ENCODE data around the gene SLC25A22. TPM values are rescaled to one million over a fixed set of nuclear protein-coding genes. Genes with fewer than 3 reads are reported as not detected.
A peak's percentile ranks its signal among the peaks of the same experiment; 100 is the strongest.

Gene SLC25A22
- total RNA-seq, 6 experiments from 2014 or later, result 20.6 to 40.2 (median 29.9) TPM

- intact Hi-C loops (cut with DNase I), result no loop called here
- no peak overlapping the region for H3K27ac ChIP-seq
These were observed 36.5 kb downstream of the SLC25A22 start for GRCh38 chr11:761526-762108.

DNA sequence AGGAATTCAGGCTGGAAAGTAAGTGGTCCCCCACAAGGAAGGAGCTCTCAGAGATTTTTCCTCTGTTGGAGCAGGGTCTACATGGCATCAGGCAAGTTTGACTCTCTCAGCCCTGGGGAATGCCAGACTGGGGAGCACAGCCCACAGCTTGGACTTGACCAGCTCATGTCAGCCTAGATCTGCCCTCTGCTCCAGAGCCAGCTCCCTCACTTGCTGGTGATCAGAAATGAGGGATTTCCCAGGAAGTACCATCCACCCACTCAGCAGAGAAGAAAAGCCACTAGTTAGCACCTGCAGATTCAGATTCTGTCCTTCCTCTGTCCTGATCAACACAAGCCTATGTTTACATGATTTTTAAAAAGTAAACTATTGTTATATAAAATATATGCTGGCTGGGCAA, 37.8 kb downstream of the SLC25A22 start:
- H3K9me3 ChIP-seq, result no peaks in the 10 kb centered on the region
- intact Hi-C loops (cut with DNase I), result no loop called here
- peaks cover 0 to 87% (median 28%) of the 10 kb centered on the region in 4 donors for H3K36me3 ChIP-seq
- H3K27me3 ChIP-seq, result no peaks in the 10 kb centered on the region
- no peak for TF ChIP-seq POLR2A (IDR thresholded peaks at IDR 0.05)
- TF ChIP-seq CTCF (IDR thresholded peaks at IDR 0.05), result no peak
- no peak overlapping the region for H3K4me3 ChIP-seq
- no peak for ATAC-seq
- DNase-seq, result no peak
- H3K27ac ChIP-seq, result no peak overlapping the region
- peaks cover 0 to 15% (median 3%) of the 10 kb centered on the region in 4 donors for H3K4me1 ChIP-seq

More at GRCh38 chr11:761526-762108, 36.5 kb downstream of the SLC25A22 start:
- WGBS (ENCODE audit: insufficient coverage, low coverage, low lambda C conversion rate, missing lambda C conversion rate), result 90% methylated on average over 7 of the region's 8 CpGs
- Histone ChIP-seq H3K9me3 (no peaks in the 10 kb centered on the region), H3K4me1 (peaks cover 0 to 2% (median 0%) of the 10 kb centered on the region in 4 donors), H3K4me3 (no peak overlapping the region), H3K36me3 (peaks cover 0 to 88% (median 28%) of the 10 kb centered on the region in 4 donors), H3K27me3 (no peaks in the 10 kb centered on the region)
- no peak for DNase-seq
- no peak for TF ChIP-seq CTCF (IDR thresholded peaks at IDR 0.05)
- TF ChIP-seq POLR2A (IDR thresholded peaks at IDR 0.05), result no peak
- no peak for ATAC-seq

DNA sequence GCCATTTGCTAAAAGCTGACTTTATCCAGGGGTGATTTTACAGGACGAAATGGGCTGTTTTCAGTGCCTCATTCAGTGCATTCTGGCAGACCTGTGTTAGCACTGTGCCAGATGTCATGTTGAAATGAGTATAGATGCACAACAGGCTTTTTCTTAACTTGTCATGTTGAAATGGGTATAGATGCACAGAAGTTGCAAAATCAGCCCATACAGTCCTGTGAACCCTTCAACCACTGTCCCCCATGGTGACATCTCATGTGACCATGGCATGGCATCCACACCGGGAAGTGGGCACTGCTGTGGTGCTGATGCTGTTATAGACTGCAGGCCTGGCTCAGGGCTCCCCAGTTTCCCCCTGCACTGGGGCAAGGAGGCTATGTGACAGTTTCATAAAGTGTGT, 48.4 kb downstream of the SLC25A22 start:
- H3K36me3 ChIP-seq, result no peaks in the 10 kb centered on the region
- intact Hi-C loops (cut with DNase I), result loop anchor here in 1 of 2 donors (10.0 kb wide), 1 partner anchor 195 kb away; no protein-coding TSS in a partner anchor
- ATAC-seq (no peak), DNase-seq (no peak)
- 25% methylated on average over 2 of the region's 2 CpGs for WGBS (ENCODE audit: insufficient coverage, low coverage, low lambda C conversion rate, missing lambda C conversion rate)
- no peak for TF ChIP-seq CTCF (IDR thresholded peaks at IDR 0.05)
- no peak for TF ChIP-seq POLR2A (IDR thresholded peaks at IDR 0.05)
- H3K9me3 ChIP-seq, result no peaks in the 10 kb centered on the region
- no peaks in the 10 kb centered on the region for H3K27me3 ChIP-seq
- no peak overlapping the region for H3K4me3 ChIP-seq
- peaks cover 0 to 32% (median 5%) of the 10 kb centered on the region in 4 donors for H3K4me1 ChIP-seq
- H3K27ac ChIP-seq, result no peak overlapping the region

- TF ChIP-seq CTCF (IDR thresholded peaks at IDR 0.05) (no peak), POLR2A (IDR thresholded peaks at IDR 0.05) (no peak)
- H3K27me3 ChIP-seq, result no peaks in the 10 kb centered on the region
- 9% methylated on average over 10 of the region's 18 CpGs for WGBS (ENCODE audit: insufficient coverage, low coverage, low lambda C conversion rate, missing lambda C conversion rate)
- intact Hi-C loops (cut with DNase I), result no loop called here
- peak overlapping the region; percentile 67 to 90 (median 75) for H3K27ac ChIP-seq
- H3K4me1 ChIP-seq, result peaks cover 0 to 26% (median 5%) of the 10 kb centered on the region in 4 donors
- DNase-seq (peak in 1 of 3 donors; percentile 60), ATAC-seq (peak; percentile 31 to 39 (median 34))
- peak overlapping the region; percentile 97 to 99 (median 97) for H3K4me3 ChIP-seq
- H3K9me3 ChIP-seq, result no peaks in the 10 kb centered on the region
- H3K36me3 ChIP-seq, result no peaks in the 10 kb centered on the region
These were observed 50.1 kb downstream of the SLC25A22 start for GRCh38 chr11:748007-748359.
